Chondrocyte (in vitro differentiated cells): ENCODE results near the gene ULK4. TPM values are rescaled to one million over a fixed set of nuclear protein-coding genes. Genes with fewer than 3 reads are reported as not detected.

ENCODE experiments used
- DNase-seq: peaks from one replicate; pipeline ENCODE4 v3.0.0; 2021; ENCODE audit warnings: mixed read lengths, low spot score
- H3K27ac Mint-ChIP-seq: one replicate; pipeline ENCODE4 v1.8.0; 2021; ENCODE audit warnings: mild to moderate bottlenecking, moderate library complexity, mixed read lengths; ENCODE audit not compliant: unreplicated experiment
- H3K27me3 Mint-ChIP-seq: 2 replicates; pipeline ENCODE4 v1.8.0; 2021; ENCODE audit warnings: low read depth, mixed read lengths
- H3K36me3 Mint-ChIP-seq: 2 replicates; pipeline ENCODE4 v1.8.0; 2021; ENCODE audit warnings: low read depth, mixed read lengths
- H3K4me1 Mint-ChIP-seq: 2 replicates; pipeline ENCODE4 v1.8.0; 2021; ENCODE audit warnings: low read depth, mild to moderate bottlenecking, mixed read lengths
- H3K4me3 Mint-ChIP-seq: one replicate; pipeline ENCODE4 v1.8.0; 2021; ENCODE audit warnings: mild to moderate bottlenecking, moderate library complexity, mixed read lengths; ENCODE audit not compliant: unreplicated experiment
- H3K9me3 Mint-ChIP-seq: 2 replicates; pipeline ENCODE4 v1.8.0; 2021; ENCODE audit warnings: low read depth, mixed read lengths
- CTCF ChIP-seq: fragments of 200-600 bp; sonication (generic); IDR thresholded peaks from 2 replicates; pipeline ENCODE4 v1.5.0; 2021; ENCODE audit warnings: antibody characterized with exemption, mild to moderate bottlenecking, moderate library complexity
- total RNA-seq: library from RNA; stranded (reverse); gene quantifications from 3 replicates; pipeline ENCODE4 v1.2.1, GENCODE V29; 2021

ULK4 gene
- total RNA-seq, 1 donor from 2014 or later, result 9.1 TPM

GRCh38 chr3:41579861-41580260, 382.0 kb downstream of the ULK4 start:
- Mint-ChIP-seq H3K27ac (no peak overlapping the region), H3K4me1 (peaks cover 23% of the 10 kb centered on the region), H3K4me3 (no peak overlapping the region), H3K36me3 (peaks cover 4% of the 10 kb centered on the region), H3K27me3 (no peaks in the 10 kb centered on the region), H3K9me3 (no peaks in the 10 kb centered on the region)
- no peak for DNase-seq
- TF ChIP-seq CTCF, result no peak

GRCh38 chr3:41578798-41579197, 383.1 kb downstream of the ULK4 start:
- Mint-ChIP-seq H3K4me1 (peaks cover 23% of the 10 kb centered on the region), H3K4me3 (no peak overlapping the region), H3K36me3 (peaks cover 4% of the 10 kb centered on the region), H3K27me3 (no peaks in the 10 kb centered on the region), H3K9me3 (no peaks in the 10 kb centered on the region), H3K27ac (no peak overlapping the region)
- DNase-seq, result no peak
- no peak for TF ChIP-seq CTCF

- peaks cover 4% of the 10 kb centered on the region for H3K36me3 Mint-ChIP-seq
- peaks cover 19% of the 10 kb centered on the region for H3K4me1 Mint-ChIP-seq
- DNase-seq, result no peak
- no peak overlapping the region for H3K27ac Mint-ChIP-seq
- no peak for TF ChIP-seq CTCF
- no peaks in the 10 kb centered on the region for H3K9me3 Mint-ChIP-seq
- no peaks in the 10 kb centered on the region for H3K27me3 Mint-ChIP-seq
- no peak overlapping the region for H3K4me3 Mint-ChIP-seq
Observed at GRCh38 chr3:41575724-41576123, 386.2 kb downstream of the ULK4 start.

- no peak overlapping the region for H3K27ac Mint-ChIP-seq
- peaks cover 4% of the 10 kb centered on the region for H3K36me3 Mint-ChIP-seq
- no peaks in the 10 kb centered on the region for H3K9me3 Mint-ChIP-seq
- no peak for DNase-seq
- H3K4me3 Mint-ChIP-seq, result no peak overlapping the region
- H3K4me1 Mint-ChIP-seq, result peaks cover 12% of the 10 kb centered on the region
- peak; percentile 39 for TF ChIP-seq CTCF
- no peaks in the 10 kb centered on the region for H3K27me3 Mint-ChIP-seq
Observed at GRCh38 chr3:41574900-41575299, 387.0 kb downstream of the ULK4 start.

- H3K4me1 Mint-ChIP-seq, result peaks cover 7% of the 10 kb centered on the region
- no peak for DNase-seq
- no peak overlapping the region for H3K27ac Mint-ChIP-seq
- no peaks in the 10 kb centered on the region for H3K9me3 Mint-ChIP-seq
- H3K27me3 Mint-ChIP-seq, result no peaks in the 10 kb centered on the region
- no peak overlapping the region for H3K4me3 Mint-ChIP-seq
- H3K36me3 Mint-ChIP-seq, result no peaks in the 10 kb centered on the region
- TF ChIP-seq CTCF, result no peak
Observed at GRCh38 chr3:41573591-41573990, 388.3 kb downstream of the ULK4 start.
